Measurements from ENCODE around the gene LRIG3. TPM values are rescaled to one million over a fixed set of nuclear protein-coding genes. Genes with fewer than 3 reads are reported as not detected.

The LRIG3 gene, protein sequence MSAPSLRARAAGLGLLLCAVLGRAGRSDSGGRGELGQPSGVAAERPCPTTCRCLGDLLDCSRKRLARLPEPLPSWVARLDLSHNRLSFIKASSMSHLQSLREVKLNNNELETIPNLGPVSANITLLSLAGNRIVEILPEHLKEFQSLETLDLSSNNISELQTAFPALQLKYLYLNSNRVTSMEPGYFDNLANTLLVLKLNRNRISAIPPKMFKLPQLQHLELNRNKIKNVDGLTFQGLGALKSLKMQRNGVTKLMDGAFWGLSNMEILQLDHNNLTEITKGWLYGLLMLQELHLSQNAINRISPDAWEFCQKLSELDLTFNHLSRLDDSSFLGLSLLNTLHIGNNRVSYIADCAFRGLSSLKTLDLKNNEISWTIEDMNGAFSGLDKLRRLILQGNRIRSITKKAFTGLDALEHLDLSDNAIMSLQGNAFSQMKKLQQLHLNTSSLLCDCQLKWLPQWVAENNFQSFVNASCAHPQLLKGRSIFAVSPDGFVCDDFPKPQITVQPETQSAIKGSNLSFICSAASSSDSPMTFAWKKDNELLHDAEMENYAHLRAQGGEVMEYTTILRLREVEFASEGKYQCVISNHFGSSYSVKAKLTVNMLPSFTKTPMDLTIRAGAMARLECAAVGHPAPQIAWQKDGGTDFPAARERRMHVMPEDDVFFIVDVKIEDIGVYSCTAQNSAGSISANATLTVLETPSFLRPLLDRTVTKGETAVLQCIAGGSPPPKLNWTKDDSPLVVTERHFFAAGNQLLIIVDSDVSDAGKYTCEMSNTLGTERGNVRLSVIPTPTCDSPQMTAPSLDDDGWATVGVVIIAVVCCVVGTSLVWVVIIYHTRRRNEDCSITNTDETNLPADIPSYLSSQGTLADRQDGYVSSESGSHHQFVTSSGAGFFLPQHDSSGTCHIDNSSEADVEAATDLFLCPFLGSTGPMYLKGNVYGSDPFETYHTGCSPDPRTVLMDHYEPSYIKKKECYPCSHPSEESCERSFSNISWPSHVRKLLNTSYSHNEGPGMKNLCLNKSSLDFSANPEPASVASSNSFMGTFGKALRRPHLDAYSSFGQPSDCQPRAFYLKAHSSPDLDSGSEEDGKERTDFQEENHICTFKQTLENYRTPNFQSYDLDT
- 75.3 and 94.4 TPM in 2 replicates for total RNA-seq
- long read RNA-seq, full-length matches to known transcripts: 34 of 60 reads
- long read RNA-seq, partial matches to known transcripts: 14 of 60 reads
- long read RNA-seq, other reads (novel, unspliced or antisense): 12 of 60 reads

GRCh38 chr12:58920102-58920960, at the start of gene LRIG3:
TSS of gene LRIG3 (minus strand) at chr12:58920504. CDS start at chr12:58920235, 269 bp downstream.
- DNase-seq (ENCODE audit: low spot score, unreplicated experiment): peak; percentile 73
- Mint-ChIP-seq H3K36me3 (ENCODE audit: insufficient read depth) (no peaks in the 10 kb centered on the region), H3K4me3 (ENCODE audit: low read depth) (peak within 1 kb of the TSS; percentile 90), H3K4me1 (ENCODE audit: low read depth) (peaks cover 60% of the 10 kb centered on the region), H3K27me3 (no peaks in the 10 kb centered on the region), H3K9me3 (ENCODE audit: low read depth) (no peaks in the 10 kb centered on the region), H3K27ac (peak within 1 kb of the TSS; percentile 98)
- TF ChIP-seq CTCF (IDR thresholded peaks at IDR 0.05; ENCODE audit: unreplicated experiment): peak; percentile 48

- H3K4me3 Mint-ChIP-seq (ENCODE audit: low read depth): no peak overlapping the region
- TF ChIP-seq CTCF (IDR thresholded peaks at IDR 0.05; ENCODE audit: unreplicated experiment): no peak
- no peaks in the 10 kb centered on the region for H3K36me3 Mint-ChIP-seq (ENCODE audit: insufficient read depth)
- DNase-seq (ENCODE audit: low spot score, unreplicated experiment): no peak
- H3K9me3 Mint-ChIP-seq (ENCODE audit: low read depth): no peaks in the 10 kb centered on the region
- no peaks in the 10 kb centered on the region for H3K27me3 Mint-ChIP-seq
- H3K27ac Mint-ChIP-seq: no peak overlapping the region
- no peaks in the 10 kb centered on the region for H3K4me1 Mint-ChIP-seq (ENCODE audit: low read depth)
Measured at GRCh38 chr12:58969237-58969636, 48.9 kb upstream of the LRIG3 start.

DNA sequence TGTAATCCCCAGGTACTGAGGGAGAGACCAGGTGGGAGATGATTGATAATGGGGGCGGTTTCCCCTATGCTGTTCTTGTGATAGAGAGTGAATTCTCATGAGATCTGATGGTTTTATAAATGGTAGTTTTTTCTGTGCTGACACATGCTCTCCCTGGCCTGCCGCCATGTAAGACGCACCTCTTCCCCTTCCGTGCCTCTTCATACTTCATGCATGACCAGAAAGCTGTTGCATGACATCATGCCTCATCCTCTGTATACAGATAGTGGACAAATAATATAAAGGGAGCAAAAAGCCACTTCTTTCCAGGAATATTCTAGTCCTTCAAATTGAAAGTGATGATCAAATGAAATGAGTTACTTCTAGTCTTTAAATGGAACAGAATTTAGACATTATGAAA, 47.3 kb upstream of the LRIG3 start:
- Mint-ChIP-seq H3K9me3 (ENCODE audit: low read depth) (no peaks in the 10 kb centered on the region), H3K4me1 (ENCODE audit: low read depth) (no peaks in the 10 kb centered on the region), H3K36me3 (ENCODE audit: insufficient read depth) (no peaks in the 10 kb centered on the region), H3K4me3 (ENCODE audit: low read depth) (no peak overlapping the region), H3K27me3 (no peaks in the 10 kb centered on the region), H3K27ac (no peak overlapping the region)
- TF ChIP-seq CTCF (IDR thresholded peaks at IDR 0.05; ENCODE audit: unreplicated experiment): no peak
- DNase-seq (ENCODE audit: low spot score, unreplicated experiment): no peak

DNA sequence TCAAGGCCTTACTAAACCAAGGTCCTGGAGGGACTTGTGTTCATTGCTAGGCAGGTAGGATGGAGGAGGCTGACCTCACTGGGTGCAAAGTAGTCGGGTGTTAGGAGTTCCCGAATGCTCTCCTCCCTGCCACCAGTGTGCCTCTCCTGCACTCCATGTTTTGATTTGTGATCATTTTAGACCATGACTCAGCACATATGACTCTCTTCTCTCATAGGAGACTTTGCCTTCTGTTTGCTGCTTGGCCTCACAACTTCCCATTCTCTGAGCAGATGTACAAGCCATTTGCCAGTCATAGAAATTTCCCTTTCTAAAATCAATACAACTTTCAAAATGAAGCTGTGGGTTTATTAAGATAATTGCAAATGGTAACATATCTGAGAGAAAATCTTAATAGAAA, 46.6 kb upstream of the LRIG3 start:
- H3K9me3 Mint-ChIP-seq (ENCODE audit: low read depth): no peaks in the 10 kb centered on the region
- no peak overlapping the region for H3K27ac Mint-ChIP-seq
- H3K4me3 Mint-ChIP-seq (ENCODE audit: low read depth): no peak overlapping the region
- no peak for TF ChIP-seq CTCF (IDR thresholded peaks at IDR 0.05; ENCODE audit: unreplicated experiment)
- H3K27me3 Mint-ChIP-seq: no peaks in the 10 kb centered on the region
- no peaks in the 10 kb centered on the region for H3K36me3 Mint-ChIP-seq (ENCODE audit: insufficient read depth)
- no peak for DNase-seq (ENCODE audit: low spot score, unreplicated experiment)
- peaks cover under 1% of the 10 kb centered on the region for H3K4me1 Mint-ChIP-seq (ENCODE audit: low read depth)
